Smooth muscle cell (in vitro differentiated cells): ENCODE results near the gene PDE1C. TPM values are rescaled to one million over a fixed set of nuclear protein-coding genes. Genes with fewer than 3 reads are reported as not detected.

Experiments
- DNase-seq: peaks from one replicate; lab custom pipeline; 2025; ENCODE audit not compliant: unreplicated experiment; lab: John Stamatoyannopoulos, UW
- H2AFZ ChIP-seq: fragments of 200-600 bp; sonication (generic); 2 replicates; pipeline ENCODE4 v1.6.0; 2016; ENCODE audit warnings: antibody characterized with exemption, low read depth, mild to moderate bottlenecking
- H3F3A ChIP-seq: fragments of 200-600 bp; sonication (generic); 2 replicates; pipeline ENCODE4 v1.6.0; 2017; ENCODE audit warnings: antibody characterized with exemption, low read depth
- H3K27ac ChIP-seq: fragments of 200-600 bp; sonication (generic); 2 replicates; pipeline ENCODE4 v1.5.1; 2016; ENCODE audit warnings: low read depth, mild to moderate bottlenecking
- H3K27me3 ChIP-seq: fragments of 200-600 bp; sonication (generic); 2 replicates; pipeline ENCODE4 v1.6.1; 2016; ENCODE audit warnings: low read depth, mild to moderate bottlenecking
- H3K36me3 ChIP-seq: fragments of 200-600 bp; sonication (generic); 2 replicates; pipeline ENCODE4 v1.5.1; 2016; ENCODE audit warnings: low read depth
- H3K4me1 ChIP-seq: fragments of 200-600 bp; sonication (generic); 2 replicates; pipeline ENCODE4 v1.5.1; 2016; ENCODE audit warnings: low read depth
- H3K4me2 ChIP-seq: fragments of 200-600 bp; sonication (generic); 2 replicates; pipeline ENCODE4 v1.6.0; 2016; ENCODE audit warnings: mild to moderate bottlenecking
- H3K4me3 ChIP-seq: fragments of 200-600 bp; sonication (generic); 2 replicates; pipeline ENCODE4 v1.5.1; 2016; ENCODE audit warnings: mild to moderate bottlenecking
- H3K79me2 ChIP-seq: fragments of 200-600 bp; sonication (generic); 2 replicates; pipeline ENCODE4 v1.6.0; 2016; ENCODE audit warnings: low read depth, mild to moderate bottlenecking
- H3K9ac ChIP-seq: fragments of 200-600 bp; sonication (generic); 2 replicates; pipeline ENCODE4 v1.6.0; 2016; ENCODE audit warnings: low read depth
- H3K9me3 ChIP-seq: fragments of 200-600 bp; sonication (generic); replicated peaks from 2 replicates; pipeline ENCODE4 v1.5.1; 2016; ENCODE audit warnings: low read depth
- H4K20me1 ChIP-seq: fragments of 200-600 bp; sonication (generic); 2 replicates; pipeline ENCODE4 v1.6.0; 2016; ENCODE audit warnings: low read depth
- CTCF ChIP-seq: fragments of 200-600 bp; sonication (generic); IDR thresholded peaks from 2 replicates; pipeline ENCODE4 v1.5.1; 2017; ENCODE audit warnings: borderline replicate concordance, mild to moderate bottlenecking, antibody characterized with exemption; ENCODE audit not compliant: insufficient read depth, poor library complexity, severe bottlenecking
- WGBS: methylation state at CpG from one replicate; pipeline ENCODE4 v1.1.7; 2016; ENCODE audit warnings: low lambda C conversion rate; 5-methylcytosine and 5-hydroxymethylcytosine counted together
- polyA plus RNA-seq: library from polyadenylated mRNA; unstranded; fragments of >200 nt; fragmentation: Nextera tagmentation; extraction: Ambion mirVana; gene quantifications from 2 replicates; pipeline ENCODE4 v1.2.1, GENCODE V29; 2016
- total RNA-seq: library from RNA; depleted of rRNA; stranded (reverse); fragments of >200 nt; gene quantifications from 2 replicates; pipeline ENCODE4 v1.2.3, GENCODE V29; 2014

PDE1C gene
- total and polyA plus RNA-seq, 2 experiments from 2014 or later: 1.2 to 6.9 TPM

DNA sequence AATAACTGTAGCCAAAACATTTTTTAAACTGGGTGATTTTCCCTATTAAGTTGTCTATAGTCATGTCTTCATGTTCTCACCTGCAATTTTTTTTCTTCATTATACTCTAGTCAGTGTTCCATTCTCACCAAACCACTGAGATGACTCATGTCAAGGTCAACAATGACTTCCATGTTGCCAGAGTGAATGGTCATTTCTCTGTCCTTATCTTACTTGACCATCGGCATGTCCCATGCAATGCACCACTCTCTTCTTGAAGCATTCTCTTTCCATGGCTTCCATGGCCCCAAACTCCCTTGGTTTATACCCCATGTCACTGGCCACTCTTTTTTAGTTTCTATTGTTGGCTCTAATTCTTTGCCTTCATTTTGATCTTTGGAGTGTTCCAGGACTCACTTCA lies 209.3 kb downstream of the PDE1C start:
- whole genome bisulfite sequencing: 95% methylated on average over 1 of the region's 1 CpG
- no peaks in the 10 kb centered on the region for H3K9me3 ChIP-seq
- no peak overlapping the region for H3K9ac ChIP-seq
- no peaks in the 10 kb centered on the region for H3F3A ChIP-seq
- no peaks in the 10 kb centered on the region for H3K27me3 ChIP-seq
- H3K4me2 ChIP-seq: no peak overlapping the region
- no peak overlapping the region for H3K4me3 ChIP-seq
- TF ChIP-seq CTCF: no peak
- no peaks in the 10 kb centered on the region for H3K36me3 ChIP-seq
- no peak for DNase-seq
- H3K27ac ChIP-seq: no peak overlapping the region
- H4K20me1 ChIP-seq: no peaks in the 10 kb centered on the region
- peaks cover under 1% of the 10 kb centered on the region for H3K4me1 ChIP-seq
- no peaks in the 10 kb centered on the region for H3K79me2 ChIP-seq
- H2AFZ ChIP-seq: no peak overlapping the region

- Histone ChIP-seq H3K27ac (no peak overlapping the region), H3K27me3 (no peaks in the 10 kb centered on the region), H3K9me3 (no peaks in the 10 kb centered on the region), H2AFZ (no peak overlapping the region), H3K36me3 (no peaks in the 10 kb centered on the region), H3K4me3 (no peak overlapping the region), H4K20me1 (no peaks in the 10 kb centered on the region), H3K79me2 (no peaks in the 10 kb centered on the region), H3K4me1 (peaks cover 3% of the 10 kb centered on the region), H3K9ac (no peak overlapping the region), H3F3A (no peaks in the 10 kb centered on the region), H3K4me2 (no peak overlapping the region)
- WGBS: 74% methylated on average over 2 of the region's 2 CpGs
- TF ChIP-seq CTCF: no peak
- no peak for DNase-seq
These were observed 212.2 kb downstream of the PDE1C start for GRCh38 chr7:31858055-31858454.

DNA sequence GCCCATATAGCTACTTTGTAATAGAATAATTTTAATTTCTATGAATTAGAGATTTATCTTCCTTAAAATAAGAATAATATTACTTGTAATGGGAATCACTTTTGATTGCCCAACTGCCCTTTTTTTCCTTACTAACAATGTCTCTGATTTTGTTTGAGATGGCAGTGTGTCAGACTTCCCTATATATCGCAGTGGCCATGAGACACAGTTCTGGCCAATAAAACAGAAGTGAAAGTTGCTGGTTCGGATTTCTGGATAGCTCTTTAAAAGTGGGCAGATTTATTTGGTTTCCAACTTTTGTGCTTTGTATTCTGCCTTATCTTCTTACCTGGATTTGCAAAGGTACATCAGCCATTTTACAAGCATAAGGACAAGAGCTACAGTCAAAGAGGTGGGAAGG lies 213.0 kb downstream of the PDE1C start:
- no peaks in the 10 kb centered on the region for H3K79me2 ChIP-seq
- peaks cover 3% of the 10 kb centered on the region for H3K4me1 ChIP-seq
- H3F3A ChIP-seq: no peaks in the 10 kb centered on the region
- no peak overlapping the region for H3K9ac ChIP-seq
- H4K20me1 ChIP-seq: no peaks in the 10 kb centered on the region
- 87% methylated on average over 2 of the region's 2 CpGs for WGBS
- no peak overlapping the region for H2AFZ ChIP-seq
- no peak for TF ChIP-seq CTCF
- H3K4me3 ChIP-seq: no peak overlapping the region
- H3K27me3 ChIP-seq: no peaks in the 10 kb centered on the region
- H3K4me2 ChIP-seq: no peak overlapping the region
- DNase-seq: no peak
- no peaks in the 10 kb centered on the region for H3K9me3 ChIP-seq
- no peak overlapping the region for H3K27ac ChIP-seq
- H3K36me3 ChIP-seq: no peaks in the 10 kb centered on the region

- no peak for TF ChIP-seq CTCF
- Histone ChIP-seq H3K4me1 (peaks cover 3% of the 10 kb centered on the region), H3F3A (no peaks in the 10 kb centered on the region), H3K27ac (no peak overlapping the region), H3K4me2 (no peak overlapping the region), H3K79me2 (no peaks in the 10 kb centered on the region), H3K36me3 (no peaks in the 10 kb centered on the region), H3K4me3 (no peak overlapping the region), H3K9me3 (no peaks in the 10 kb centered on the region), H4K20me1 (no peaks in the 10 kb centered on the region), H3K27me3 (no peaks in the 10 kb centered on the region), H3K9ac (no peak overlapping the region), H2AFZ (no peak overlapping the region)
- DNase-seq: no peak
- WGBS: 70% methylated on average over 4 of the region's 4 CpGs
These were observed 213.9 kb downstream of the PDE1C start for GRCh38 chr7:31856337-31856736.
